ENCODE measurements around the gene LGALS14.

DNA sequence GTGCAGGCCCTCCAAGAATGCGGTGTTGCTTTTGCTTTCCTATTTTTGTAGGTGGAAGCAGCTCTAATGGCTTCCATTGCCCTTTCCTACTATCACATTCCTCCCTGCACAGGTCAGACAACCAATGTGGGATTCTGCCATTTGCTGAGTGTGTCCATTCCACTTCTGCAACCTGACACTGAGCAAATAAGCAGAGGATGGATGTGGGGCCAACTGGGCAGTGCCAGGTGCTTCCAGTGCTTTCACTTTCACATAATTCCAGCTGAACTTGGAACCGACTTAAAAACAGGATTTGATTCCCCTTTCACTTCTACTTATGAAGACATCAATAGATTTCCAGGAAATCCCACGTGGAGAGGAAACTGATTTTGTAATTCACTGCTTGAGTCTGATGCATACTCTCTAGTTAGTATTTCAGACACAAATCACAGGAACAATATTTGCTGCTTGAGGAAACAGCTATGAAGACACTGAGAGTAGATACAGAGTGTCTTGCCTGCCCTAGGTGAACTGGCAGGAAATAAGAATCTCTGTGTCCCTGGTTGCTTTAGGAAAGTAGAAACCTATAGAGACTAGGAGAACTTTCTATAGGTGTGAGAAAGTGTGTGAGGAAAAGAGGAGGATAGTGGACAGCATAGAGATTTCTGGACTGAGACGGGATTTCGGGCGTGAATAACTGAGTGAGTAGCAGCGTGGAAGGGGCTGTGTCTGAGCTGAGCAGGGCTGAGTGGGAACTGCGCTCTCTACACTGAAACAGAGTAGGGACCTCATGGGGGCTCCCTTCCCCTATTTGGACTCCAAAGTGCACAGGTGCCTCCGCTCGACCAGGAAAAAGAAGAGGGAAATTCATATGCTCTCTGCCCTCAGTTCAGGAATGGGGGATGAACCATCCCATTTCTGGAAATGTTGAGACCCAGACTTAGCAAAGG, 26.1 kb upstream of the LGALS14 start:
- TF ChIP-seq, protein P1, sequence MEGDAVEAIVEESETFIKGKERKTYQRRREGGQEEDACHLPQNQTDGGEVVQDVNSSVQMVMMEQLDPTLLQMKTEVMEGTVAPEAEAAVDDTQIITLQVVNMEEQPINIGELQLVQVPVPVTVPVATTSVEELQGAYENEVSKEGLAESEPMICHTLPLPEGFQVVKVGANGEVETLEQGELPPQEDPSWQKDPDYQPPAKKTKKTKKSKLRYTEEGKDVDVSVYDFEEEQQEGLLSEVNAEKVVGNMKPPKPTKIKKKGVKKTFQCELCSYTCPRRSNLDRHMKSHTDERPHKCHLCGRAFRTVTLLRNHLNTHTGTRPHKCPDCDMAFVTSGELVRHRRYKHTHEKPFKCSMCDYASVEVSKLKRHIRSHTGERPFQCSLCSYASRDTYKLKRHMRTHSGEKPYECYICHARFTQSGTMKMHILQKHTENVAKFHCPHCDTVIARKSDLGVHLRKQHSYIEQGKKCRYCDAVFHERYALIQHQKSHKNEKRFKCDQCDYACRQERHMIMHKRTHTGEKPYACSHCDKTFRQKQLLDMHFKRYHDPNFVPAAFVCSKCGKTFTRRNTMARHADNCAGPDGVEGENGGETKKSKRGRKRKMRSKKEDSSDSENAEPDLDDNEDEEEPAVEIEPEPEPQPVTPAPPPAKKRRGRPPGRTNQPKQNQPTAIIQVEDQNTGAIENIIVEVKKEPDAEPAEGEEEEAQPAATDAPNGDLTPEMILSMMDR (IDR thresholded peaks at IDR 0.05) = no peak
- TF ChIP-seq POLR2A (IDR thresholded peaks at IDR 0.05) = no peak
